Dedifferentiated amniotic fluid mesenchymal stem cell (primary cell): ENCODE results near the gene VWA8.
A peak's percentile ranks its signal among the peaks of the same experiment; 100 is the strongest.
"Not testable (repeated sequence)": the region's sequence is repeated elsewhere in the genome, so short reads cannot be mapped to it uniquely, and the experiment has no call there.

Experiments
- DNase-seq: peaks from one replicate; pipeline ENCODE4 v3.0.0-alpha.2; 2016; ENCODE audit errors: extremely low spot score

The VWA8 gene

GRCh38 chr13:41966671-41967070, 5.8 kb upstream of the VWA8 start:
- DNase-seq = no peak

- no peak for DNase-seq
Measured at GRCh38 chr13:41962994-41963393, 2.1 kb upstream of the VWA8 start.

GRCh38 chr13:41961466-41961760, 504 bp upstream of the VWA8 start:
- DNase-seq = no peak

GRCh38 chr13:41960211-41960636, 685 bp downstream of the VWA8 start:
- DNase-seq = no peak

- DNase-seq = no peak
Measured at GRCh38 chr13:41956272-41956671, 4.6 kb downstream of the VWA8 start.

- DNase-seq = no peak
Measured at GRCh38 chr13:41955605-41956004, 5.3 kb downstream of the VWA8 start.

GRCh38 chr13:41954226-41954625, 6.7 kb downstream of the VWA8 start:
- DNase-seq = no peak

GRCh38 chr13:41952749-41953148, 8.2 kb downstream of the VWA8 start:
- no peak for DNase-seq

- DNase-seq = not testable (repeated sequence)
Measured at GRCh38 chr13:41949104-41949503, 11.8 kb downstream of the VWA8 start.

GRCh38 chr13:41945926-41946325, 15.0 kb downstream of the VWA8 start:
- no peak for DNase-seq

- DNase-seq = no peak
Measured at GRCh38 chr13:41944635-41945397, 16.1 kb downstream of the VWA8 start.

- DNase-seq = no peak
Measured at GRCh38 chr13:41944229-41944628, 16.7 kb downstream of the VWA8 start.

GRCh38 chr13:41942462-41943094, 18.3 kb downstream of the VWA8 start:
- peak; percentile 29 for DNase-seq

GRCh38 chr13:41941174-41941573, 19.7 kb downstream of the VWA8 start:
- DNase-seq = no peak

- no peak for DNase-seq
Measured at GRCh38 chr13:41939398-41939797, 21.5 kb downstream of the VWA8 start.

- no peak for DNase-seq
Measured at GRCh38 chr13:41938918-41939317, 22.0 kb downstream of the VWA8 start.

- DNase-seq = no peak
Measured at GRCh38 chr13:41937388-41937787, 23.5 kb downstream of the VWA8 start.

GRCh38 chr13:41935501-41935900, 25.4 kb downstream of the VWA8 start:
- DNase-seq = no peak

- DNase-seq = no peak
Measured at GRCh38 chr13:41934994-41935393, 25.9 kb downstream of the VWA8 start.

GRCh38 chr13:41934120-41934519, 26.8 kb downstream of the VWA8 start:
- DNase-seq = no peak

GRCh38 chr13:41931337-41931736, 29.6 kb downstream of the VWA8 start:
- DNase-seq = no peak

- no peak for DNase-seq
Measured at GRCh38 chr13:41930154-41930553, 30.8 kb downstream of the VWA8 start.

GRCh38 chr13:41928323-41928722, 32.6 kb downstream of the VWA8 start:
- no peak for DNase-seq

- DNase-seq = no peak
Measured at GRCh38 chr13:41925014-41925413, 35.9 kb downstream of the VWA8 start.
